Upper lobe of left lung (tissue), 4 donors: ENCODE results near the gene PATL1.

ENCODE experiments used
- EP300 ChIP-seq, 4 donors: sonication (generic); formaldehyde crosslinking; IDR thresholded peaks; one replicate each; pipeline ENCODE4 v1.5.1; 2017; ENCODE audit warnings: antibody characterized with exemption in 4 of 4, control low read depth in 2 of 4
- POLR2A ChIP-seq, 4 donors: fragments of 450-650 bp; IDR thresholded peaks; one replicate each; pipeline ENCODE4 v1.5.1; 2016 to 2017; ENCODE audit warnings: antibody characterized with exemption in 4 of 4, mild to moderate bottlenecking in 2 of 4

DNA sequence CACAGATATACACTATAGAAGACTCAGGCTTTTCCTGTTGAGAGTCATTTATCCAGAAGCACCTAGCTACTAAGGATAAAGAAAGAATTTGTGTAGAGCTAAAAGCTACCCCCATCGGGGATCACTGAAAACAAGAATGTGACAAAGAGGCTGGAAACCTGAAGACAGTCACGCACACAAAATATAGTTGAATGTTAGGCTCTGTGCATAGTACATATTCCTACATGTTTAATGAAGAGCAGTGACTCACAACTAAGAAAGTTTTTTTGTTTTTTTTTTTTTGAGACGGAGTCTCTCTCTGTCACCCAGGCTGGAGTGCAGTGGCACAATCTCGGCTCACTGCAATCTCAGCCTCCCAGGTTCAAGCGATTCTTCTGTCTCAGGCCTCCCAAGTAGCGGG is 36.5 kb upstream of the PATL1 start:
- TF ChIP-seq POLR2A (IDR thresholded peaks at IDR 0.05) (no peak), EP300 (IDR thresholded peaks at IDR 0.05) (no peak)
